HepG2 (cell line): ENCODE results near the gene YY1. TPM values are rescaled to one million over a fixed set of nuclear protein-coding genes. Genes with fewer than 3 reads are reported as not detected.

Experiments used
- CREBL2 ChIP-seq: sonication (generic); formaldehyde crosslinking; IDR thresholded peaks from 2 replicates; pipeline ENCODE4 v1.8.1; 2023; ENCODE audit warnings: missing genetic modification reagents, mild to moderate bottlenecking, borderline replicate concordance
- DNMT3B ChIP-seq: conservative IDR thresholded peaks from 2 replicates; pipeline ENCODE4 v1.6.1; 2016; ENCODE audit warnings: missing biosample characterization, control low read depth
- E2F5 ChIP-seq: sonication (generic); formaldehyde crosslinking; conservative IDR thresholded peaks from 2 replicates; pipeline ENCODE4 v1.4.0; 2020; ENCODE audit warnings: missing genetic modification reagents
- FOXA1 ChIP-seq, 2 experiments: fragments of 450-650 bp in 1 of 2; sonication (generic) in 1 of 2; formaldehyde crosslinking in 1 of 2; IDR thresholded peaks; 2 replicates each; pipeline versions ENCODE4 v1.4.0 to v1.6.1; 2016 to 2020; ENCODE audit warnings: missing genetic modification reagents in 1 of 2
- GLMP ChIP-seq: sonication (generic); formaldehyde crosslinking; IDR thresholded peaks from 2 replicates; pipeline ENCODE4 v1.9.0; 2021; ENCODE audit warnings: missing genetic modification reagents, mild to moderate bottlenecking, borderline replicate concordance
- GRHL1 ChIP-seq: sonication (generic); formaldehyde crosslinking; conservative IDR thresholded peaks from 2 replicates; pipeline ENCODE4 v1.8.0; 2022; ENCODE audit warnings: missing genetic modification reagents
- MXD1 ChIP-seq: sonication (generic); formaldehyde crosslinking; IDR thresholded peaks from 2 replicates; pipeline ENCODE4 v1.4.0; 2020; ENCODE audit warnings: mild to moderate bottlenecking, missing genetic modification reagents
- MXD3 ChIP-seq: IDR thresholded peaks from 2 replicates; pipeline ENCODE4 v1.6.1; 2016; ENCODE audit warnings: mild to moderate bottlenecking, missing biosample characterization, missing genetic modification reagents
- NONO ChIP-seq, 2 experiments: fragments of 450-650 bp in 1 of 2; sonication (generic) in 1 of 2; formaldehyde crosslinking in 1 of 2; IDR thresholded peaks in 1 of 2; conservative IDR thresholded peaks in 1 of 2; 2 replicates each; pipeline versions ENCODE4 v1.6.1 to v1.8.0; 2017 to 2022; ENCODE audit warnings: mild to moderate bottlenecking in 1 of 2, missing genetic modification reagents in 1 of 2, moderate library complexity in 1 of 2
- PBX2 ChIP-seq: IDR thresholded peaks from 2 replicates; pipeline ENCODE4 v1.6.1; 2016; ENCODE audit warnings: control low read depth
- SMARCC2 ChIP-seq: fragments of 450-650 bp; IDR thresholded peaks from 2 replicates; pipeline ENCODE4 v1.6.1; 2017; ENCODE audit warnings: antibody characterized with exemption, mild to moderate bottlenecking
- SOX13 ChIP-seq, 3 experiments: fragments of 450-650 bp in 1 of 3; sonication (generic) in 1 of 3; formaldehyde crosslinking in 1 of 3; IDR thresholded peaks in 2 of 3; conservative IDR thresholded peaks in 1 of 3; 2 replicates each; pipeline versions ENCODE4 v1.5.0 to v1.6.1; 2016 to 2020; ENCODE audit warnings: antibody characterized with exemption in 1 of 3, mild to moderate bottlenecking in 1 of 3, missing compliant biosample characterization in 1 of 3, missing genetic modification reagents in 1 of 3, moderate library complexity in 1 of 3
- ZFAT ChIP-seq: sonication (generic); formaldehyde crosslinking; conservative IDR thresholded peaks from 2 replicates; pipeline ENCODE4 v1.8.1; 2023; ENCODE audit warnings: missing genetic modification reagents, inconsistent platforms
- ZFP90 ChIP-seq: sonication (generic); formaldehyde crosslinking; IDR thresholded peaks from 2 replicates; pipeline ENCODE4 v1.8.0; 2022; ENCODE audit warnings: missing genetic modification reagents, mild to moderate bottlenecking, inconsistent platforms, borderline replicate concordance
- ZNF10 ChIP-seq: sonication (generic); formaldehyde crosslinking; IDR thresholded peaks from 2 replicates; pipeline ENCODE4 v1.4.0; 2020; ENCODE audit warnings: mild to moderate bottlenecking, low read depth, missing genetic modification reagents, borderline replicate concordance
- ZNF251 ChIP-seq: sonication (generic); formaldehyde crosslinking; IDR thresholded peaks from 2 replicates; pipeline ENCODE4 v1.9.0; 2021; ENCODE audit warnings: mild to moderate bottlenecking, missing genetic modification reagents
- ZNF292 ChIP-seq: sonication (generic); formaldehyde crosslinking; IDR thresholded peaks from 2 replicates; pipeline ENCODE4 v1.8.1; 2022; ENCODE audit warnings: mild to moderate bottlenecking, low read depth, missing genetic modification reagents, borderline replicate concordance
- ZNF30 ChIP-seq: sonication (generic); formaldehyde crosslinking; IDR thresholded peaks from 2 replicates; pipeline ENCODE4 v1.5.0; 2020; ENCODE audit warnings: mild to moderate bottlenecking, missing genetic modification reagents
- ZNF615 ChIP-seq: sonication (generic); formaldehyde crosslinking; IDR thresholded peaks from 2 replicates; pipeline ENCODE4 v1.5.0; 2020; ENCODE audit warnings: mild to moderate bottlenecking, missing genetic modification reagents, borderline replicate concordance
- ZNF775 ChIP-seq: sonication (generic); formaldehyde crosslinking; IDR thresholded peaks from 2 replicates; pipeline ENCODE4 v1.4.0; 2020; ENCODE audit warnings: missing genetic modification reagents, mild to moderate bottlenecking, moderate library complexity, borderline replicate concordance
- polyA plus RNA-seq, 8 experiments: library from polyadenylated mRNA; depleted of rRNA in 3 of 8; stranded (reverse) in 7 of 8; unstranded in 1 of 8; fragments of >200 nt; fragmentation: Illumina TruSeq in 4 of 8; extraction: Trizol in 4 of 8; gene quantifications; 2 replicates each; pipeline versions ENCODE4 v1.2.1 to v1.2.3, GENCODE V29; 2011 to 2016; ENCODE audit warnings: low read depth in 4 of 8, missing spikeins in 1 of 8, mixed read lengths in 1 of 8; ENCODE audit not compliant: insufficient read depth in 1 of 8
- total RNA-seq, 5 experiments: library from RNA; depleted of rRNA; stranded (reverse); fragments of >200 nt; fragmentation: Illumina TruSeq; extraction: Trizol; gene quantifications; 2 replicates each; pipeline ENCODE4 v1.2.3, GENCODE V29; 2016; ENCODE audit warnings: low read depth in 1 of 5

Gene YY1
- total and polyA plus RNA-seq, 2 of the 13 experiments (the other 11 are each of a cell fraction or from before 2014, with no cell fraction given) = 29.4 to 68.1 TPM

- no peak for TF ChIP-seq E2F5
- peak; percentile 89; the same call in 1 of the 2 replicates for TF ChIP-seq ZFP90 (CRISPR knock-in tag)
- TF ChIP-seq GRHL1 = no peak
- 0 out of 2 replicates have a peak, but pooled peaks have one; percentile 70 for TF ChIP-seq ZNF30 (CRISPR knock-in tag)
- TF ChIP-seq DNMT3B = no peak
- TF ChIP-seq ZNF615 (CRISPR knock-in tag) = no peak
- no peak for TF ChIP-seq PBX2 (CRISPR knock-in tag)
- no peak for TF ChIP-seq NONO (IDR thresholded peaks at IDR 0.05)
- TF ChIP-seq NONO (CRISPR knock-in tag; conservative IDR thresholded peaks at IDR 0.05) = peak; percentile 66; the same call in 1 of the 2 replicates
- no peak for TF ChIP-seq GLMP
- no peak for TF ChIP-seq SMARCC2
- no peak; the same call in 1 of the 2 replicates for TF ChIP-seq CREBL2 (CRISPR knock-in tag)
- 0 out of 2 replicates have a peak, but pooled peaks have one; percentile 41 for TF ChIP-seq ZNF251 (CRISPR knock-in tag)
- peak; percentile 82 for TF ChIP-seq MXD3 (CRISPR knock-in tag)
- TF ChIP-seq ZNF10 (CRISPR knock-in tag) = no peak
- no peak for TF ChIP-seq FOXA1 (IDR thresholded peaks at IDR 0.05)
- TF ChIP-seq FOXA1 (CRISPR knock-in tag; IDR thresholded peaks at IDR 0.05) = no peak
- no peak; the same call in 1 of the 2 replicates for TF ChIP-seq ZNF292 (CRISPR knock-in tag)
- TF ChIP-seq MXD1 (CRISPR knock-in tag) = peak; percentile 81
- no peak for TF ChIP-seq SOX13 (IDR thresholded peaks at IDR 0.05)
- 0 out of 4 replicates have a peak, but pooled peaks of 1 of the 2 experiments have one; percentile 17 for TF ChIP-seq SOX13 (CRISPR knock-in tag; conservative IDR thresholded peaks at IDR 0.05 in 1 of 2, IDR thresholded peaks at IDR 0.05 in 1 of 2)
- TF ChIP-seq ZNF775 = no peak; the same call in 1 of the 2 replicates
- 0 out of 2 replicates have a peak, but pooled peaks have one; percentile 63 for TF ChIP-seq ZFAT (CRISPR knock-in tag)
Measured at GRCh38 chr14:100213956-100214769, 24.8 kb upstream of the YY1 start (continued).
